GM18909 (cell line): ENCODE data around the gene EMILIN2.
"Not testable (repeated sequence)": the region's sequence is repeated elsewhere in the genome, so short reads cannot be mapped to it uniquely, and the experiment has no call there.

ENCODE experiments used
- ATAC-seq: cut with Tn5 transposase; IDR thresholded peaks from one replicate; pipeline ENCODE4 v1.9.1; 2021; ENCODE audit warnings: mild to moderate bottlenecking; ENCODE audit not compliant: unreplicated experiment, poor library complexity

EMILIN2 gene

GRCh38 chr18:2912357-2913299 is 65.8 kb downstream of the EMILIN2 start:
- ATAC-seq = no peak

GRCh38 chr18:2913398-2914005 is 66.7 kb downstream of the EMILIN2 start:
- ATAC-seq = no peak

- no peak for ATAC-seq
These were observed 67.5 kb downstream of the EMILIN2 start for GRCh38 chr18:2914185-2914880.

GRCh38 chr18:2914881-2915240 is 68.1 kb downstream of the EMILIN2 start:
- ATAC-seq = no peak

GRCh38 chr18:2915486-2915885 is 68.7 kb downstream of the EMILIN2 start:
- ATAC-seq = not testable (repeated sequence)

- ATAC-seq = no peak
These were observed 69.4 kb downstream of the EMILIN2 start for GRCh38 chr18:2916184-2916583.

GRCh38 chr18:2917259-2918047 is 70.6 kb downstream of the EMILIN2 start:
- no peak for ATAC-seq

- ATAC-seq = no peak
These were observed 72.2 kb downstream of the EMILIN2 start for GRCh38 chr18:2918761-2919550.

GRCh38 chr18:2919600-2919999 is 72.8 kb downstream of the EMILIN2 start:
- ATAC-seq = no peak

GRCh38 chr18:2920027-2920426 is 73.2 kb downstream of the EMILIN2 start:
- no peak for ATAC-seq

GRCh38 chr18:2920546-2921343 is 73.9 kb downstream of the EMILIN2 start:
- no peak for ATAC-seq

GRCh38 chr18:2921778-2922177 is 75.0 kb downstream of the EMILIN2 start:
- no peak for ATAC-seq

GRCh38 chr18:2923464-2923863 is 76.7 kb downstream of the EMILIN2 start:
- no peak for ATAC-seq

GRCh38 chr18:2924920-2925319 is 78.1 kb downstream of the EMILIN2 start:
- ATAC-seq = no peak

- no peak for ATAC-seq
These were observed 79.7 kb downstream of the EMILIN2 start for GRCh38 chr18:2926528-2926927.

GRCh38 chr18:2927745-2928144 is 80.9 kb downstream of the EMILIN2 start:
- ATAC-seq = no peak

- ATAC-seq = no peak
These were observed 85.7 kb downstream of the EMILIN2 start for GRCh38 chr18:2932247-2933181.

- ATAC-seq = no peak
These were observed 87.2 kb downstream of the EMILIN2 start for GRCh38 chr18:2933995-2934394.
